Keratinocyte (primary cell): ENCODE measurements around the gene CFAP54. TPM values are rescaled to one million over a fixed set of nuclear protein-coding genes. Genes with fewer than 3 reads are reported as not detected.

Experiments
- DNase-seq: peaks from one replicate; pipeline ENCODE4 v3.0.0-alpha.2; 2011; ENCODE audit warnings: low read depth, missing footprints, low spot score
- FAIRE-seq: peaks from 2 replicates; lab custom pipeline; 2011; peaks lifted over from hg19 to GRCh38; lab: Jason Lieb, UNC
- H2AFZ ChIP-seq: 2 replicates; pipeline ENCODE4 v1.6.0; 2012; ENCODE audit warnings: low read length, control low read depth, inconsistent platforms; ENCODE audit not compliant: control insufficient read depth
- H3K27ac ChIP-seq: 2 replicates; pipeline ENCODE4 v1.5.1; 2011; ENCODE audit warnings: low read length; ENCODE audit not compliant: control insufficient read depth, insufficient read depth
- H3K27me3 ChIP-seq: 3 replicates; pipeline ENCODE4 v1.6.0; 2011; ENCODE audit warnings: low read length; ENCODE audit not compliant: control insufficient read depth, insufficient read depth; ENCODE audit errors: extremely low read depth
- H3K36me3 ChIP-seq, 2 experiments: 2 replicates in 1 of 2; 3 replicates in 1 of 2; pipeline ENCODE4 v1.5.1; 2011; ENCODE audit warnings: low read length in 2 of 2, mild to moderate bottlenecking in 1 of 2; ENCODE audit not compliant: control insufficient read depth in 2 of 2, insufficient read depth in 2 of 2; ENCODE audit errors: extremely low read depth in 1 of 2
- H3K4me1 ChIP-seq: 3 replicates; pipeline ENCODE4 v1.5.1; 2011; ENCODE audit warnings: low read length; ENCODE audit not compliant: control insufficient read depth, insufficient read depth; ENCODE audit errors: extremely low read depth
- H3K4me2 ChIP-seq: 3 replicates; pipeline ENCODE4 v1.6.0; 2011; ENCODE audit warnings: low read depth, low read length; ENCODE audit not compliant: control insufficient read depth, insufficient read depth; ENCODE audit errors: extremely low read depth
- H3K4me3 ChIP-seq, 3 experiments: fragments of 200-600 bp in 1 of 3; sonication (generic) in 1 of 3; 2 replicates in 2 of 3; 3 replicates in 1 of 3; pipeline ENCODE4 v1.5.1; 2011 to 2016; ENCODE audit warnings: low read length in 3 of 3, mild to moderate bottlenecking in 3 of 3, control low read depth in 2 of 3, inconsistent platforms in 1 of 3, low read depth in 1 of 3, mixed read lengths in 1 of 3, mixed run types in 1 of 3, moderate library complexity in 1 of 3; ENCODE audit not compliant: control insufficient read depth in 2 of 3, insufficient read depth in 2 of 3; ENCODE audit errors: extremely low read depth in 1 of 3
- H3K79me2 ChIP-seq: 2 replicates; pipeline ENCODE4 v1.6.0; 2012; ENCODE audit warnings: low read length; ENCODE audit not compliant: control insufficient read depth, insufficient read depth
- H3K9ac ChIP-seq: 3 replicates; pipeline ENCODE4 v1.6.0; 2011; ENCODE audit warnings: low read length; ENCODE audit not compliant: control insufficient read depth, insufficient read depth; ENCODE audit errors: extremely low read depth
- H3K9me1 ChIP-seq: 3 replicates; pipeline ENCODE4 v1.6.0; 2011; ENCODE audit warnings: low read length; ENCODE audit not compliant: control insufficient read depth, insufficient read depth; ENCODE audit errors: extremely low read depth
- H3K9me3 ChIP-seq: 2 replicates; pipeline ENCODE4 v1.5.1; 2012; ENCODE audit warnings: low read depth, low read length; ENCODE audit not compliant: control insufficient read depth
- H4K20me1 ChIP-seq: 3 replicates; pipeline ENCODE4 v1.6.0; 2011; ENCODE audit warnings: low read length; ENCODE audit not compliant: control insufficient read depth, insufficient read depth; ENCODE audit errors: extremely low read depth
- CTCF ChIP-seq, 3 experiments: IDR thresholded peaks in 1 of 3; conservative IDR thresholded peaks in 1 of 3; optimal IDR thresholded peaks in 1 of 3; 2 replicates in 2 of 3; 3 replicates in 1 of 3; pipeline versions ENCODE3 to v1.5.1; 2011; ENCODE audit warnings: low read length in 3 of 3, mild to moderate bottlenecking in 3 of 3, moderate library complexity in 2 of 3, control low read depth in 1 of 3, inconsistent platforms in 1 of 3; ENCODE audit not compliant: insufficient read depth in 2 of 3; ENCODE audit errors: extremely low read depth in 1 of 3
- EZH2 ChIP-seq: IDR thresholded peaks from one replicate; pipeline ENCODE4 v1.6.1; 2012; ENCODE audit warnings: inconsistent platforms, mild to moderate bottlenecking, low read length, moderate library complexity
- dilution Hi-C: fragments of 300-500 bp; cut with MboI; formaldehyde crosslinking; loops from one replicate; pipeline ENCODE4 v1.7.0; 2020; ENCODE audit warnings: low sequenced_read_pairs; ENCODE audit not compliant: extremely low pct_ligation_motif_present
- polyA plus RNA-seq, 5 experiments: library from polyadenylated mRNA; depleted of rRNA in 3 of 5; stranded (reverse) in 3 of 5; stranded (forward) in 1 of 5; unstranded in 1 of 5; fragments of >200 nt; gene quantifications; 1 replicate in 1 of 5; 2 replicates in 3 of 5; 3 replicates in 1 of 5; pipeline versions ENCODE4 v1.2.1 to v1.2.3, GENCODE V29; 2011 to 2012; ENCODE audit warnings: missing spikeins in 2 of 5, low read depth in 1 of 5, low replicate concordance in 1 of 5

Gene CFAP54
- polyA plus RNA-seq, 1 donor (not counting 4 experiments of a cell fraction or from before 2014, with no cell fraction given) = 1.2 TPM

- Histone ChIP-seq H3K9ac (no peak overlapping the region), H3K36me3 (no peaks in the 10 kb centered on the region), H3K79me2 (no peaks in the 10 kb centered on the region), H3K27ac (no peak overlapping the region), H3K27me3 (no peaks in the 10 kb centered on the region), H2AFZ (no peak overlapping the region), H3K4me3 (no peak overlapping the region), H3K4me2 (no peak overlapping the region), H3K9me3 (no peaks in the 10 kb centered on the region), H3K4me1 (no peaks in the 10 kb centered on the region), H4K20me1 (no peaks in the 10 kb centered on the region), H3K9me1 (no peaks in the 10 kb centered on the region)
- DNase-seq (no peak), FAIRE-seq (no peak)
- TF ChIP-seq CTCF (optimal IDR thresholded peaks at IDR 0.05 in 1 of 3, IDR thresholded peaks at IDR 0.05 in 1 of 3, conservative IDR thresholded peaks at IDR 0.05 in 1 of 3; ENCODE audit: extremely low read depth in 1 of 3, insufficient read depth in 2 of 3, low read length in 3 of 3) (no peak), EZH2 (no peak)
- dilution Hi-C loops = no loop called here
Observed at GRCh38 chr12:96876966-96877365, 387.6 kb downstream of the CFAP54 start.

GRCh38 chr12:96878704-96879103, 389.3 kb downstream of the CFAP54 start:
- H3K36me3 ChIP-seq = no peaks in the 10 kb centered on the region
- no peaks in the 10 kb centered on the region for H4K20me1 ChIP-seq
- no peak for DNase-seq
- H3K9me1 ChIP-seq = no peaks in the 10 kb centered on the region
- H2AFZ ChIP-seq = no peak overlapping the region
- dilution Hi-C loops = no loop called here
- H3K4me1 ChIP-seq = peaks cover 4% of the 10 kb centered on the region
- no peak for TF ChIP-seq EZH2
- TF ChIP-seq CTCF (optimal IDR thresholded peaks at IDR 0.05 in 1 of 3, IDR thresholded peaks at IDR 0.05 in 1 of 3, conservative IDR thresholded peaks at IDR 0.05 in 1 of 3; ENCODE audit: extremely low read depth in 1 of 3, insufficient read depth in 2 of 3, low read length in 3 of 3) = no peak
- no peaks in the 10 kb centered on the region for H3K9me3 ChIP-seq
- H3K9ac ChIP-seq = no peak overlapping the region
- no peaks in the 10 kb centered on the region for H3K79me2 ChIP-seq
- H3K27me3 ChIP-seq = no peaks in the 10 kb centered on the region
- no peak overlapping the region for H3K4me2 ChIP-seq
- no peak for FAIRE-seq
- H3K27ac ChIP-seq = no peak overlapping the region
- H3K4me3 ChIP-seq = no peak overlapping the region
